ENCODE results near the gene NEUROD2. TPM values are rescaled to one million over a fixed set of nuclear protein-coding genes. Genes with fewer than 3 reads are reported as not detected.

The NEUROD2 gene
- total and polyA plus RNA-seq, 7 donors: 0.23 to 1.2 (median 0.33) TPM; not detected in 4

DNA sequence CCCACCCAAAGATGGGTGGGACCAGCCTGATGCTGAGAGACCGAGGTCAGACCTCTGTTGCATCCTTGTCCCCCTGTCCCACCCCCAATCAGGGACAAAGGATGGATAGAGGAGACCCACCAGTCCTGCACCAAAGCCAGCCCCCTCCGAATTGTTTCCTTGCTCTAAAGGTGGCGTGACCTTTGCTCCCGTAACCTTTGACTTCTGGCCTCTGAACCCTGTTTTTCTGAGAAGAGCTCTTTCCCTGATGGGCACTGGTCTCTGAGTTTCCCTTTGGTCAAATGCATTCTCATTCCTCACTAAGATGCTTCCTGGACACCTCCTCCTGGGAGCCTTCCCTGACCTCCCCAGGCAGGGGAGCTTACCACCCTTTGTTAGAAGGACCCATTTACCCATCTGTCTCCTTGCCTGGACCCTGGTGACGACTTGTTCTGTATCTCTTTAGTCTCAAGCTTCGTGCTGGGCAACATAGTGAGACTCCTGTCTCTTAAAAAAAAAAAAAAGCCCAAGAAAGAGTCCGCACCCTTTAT, 5.3 kb upstream of the NEUROD2 start:
- TF ChIP-seq CTCF (IDR thresholded peaks at IDR 0.05) (no peak), POLR2A (IDR thresholded peaks at IDR 0.05) (no peak), POLR2AphosphoS5 (IDR thresholded peaks at IDR 0.05) (no peak), EP300 (IDR thresholded peaks at IDR 0.05) (no peak)
- no peak overlapping the region for H3K4me3 ChIP-seq
- H3K27me3 ChIP-seq: peaks cover 10 to 54% (median 37%) of the 10 kb centered on the region in 3 donors
- WGBS, 2 donors: 57 to 75% methylated on average over 7 of the region's 7 CpGs
- intact Hi-C loops (cut with DNase I): no loop called here
- H3K36me3 ChIP-seq: no peaks in the 10 kb centered on the region
- H3K4me1 ChIP-seq: peaks cover 0 to 7% (median 6%) of the 10 kb centered on the region in 4 donors
- no peak for DNase-seq
- no peaks in the 10 kb centered on the region for H3K9me3 ChIP-seq
- no peak overlapping the region for H3K27ac ChIP-seq

DNA sequence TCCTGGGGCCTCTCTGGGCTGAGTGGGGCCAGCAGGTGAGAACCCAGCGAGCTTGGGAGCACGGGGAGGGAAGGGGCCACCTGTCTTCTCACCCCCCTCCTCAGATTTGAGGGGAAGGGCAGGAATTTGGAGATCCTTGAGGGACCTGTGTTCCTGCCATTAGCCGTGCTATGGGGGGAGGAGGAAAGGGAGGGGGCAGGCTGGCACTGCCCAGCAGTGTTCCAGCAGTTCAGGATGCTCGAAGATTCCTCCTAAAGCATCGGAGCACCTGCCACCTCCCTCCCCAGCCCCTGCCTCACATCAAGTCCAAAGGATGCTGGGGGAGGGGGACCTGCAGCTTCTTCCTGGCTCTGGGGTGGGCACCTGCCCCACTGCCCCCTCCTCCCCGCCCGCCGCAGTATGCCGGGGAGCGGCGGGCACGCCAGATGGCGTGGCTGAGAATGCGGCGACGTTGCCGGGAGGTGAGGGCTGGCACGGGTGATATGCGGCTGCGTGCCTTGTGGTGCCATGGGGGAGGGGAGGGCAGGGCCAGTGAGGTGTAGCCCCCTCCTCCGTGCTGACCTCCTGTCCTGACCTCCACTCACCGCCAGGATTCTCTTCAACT, 4.7 kb upstream of the NEUROD2 start:
- intact Hi-C loops (cut with DNase I): no loop called here
- no peaks in the 10 kb centered on the region for H3K9me3 ChIP-seq
- H3K27ac ChIP-seq: no peak overlapping the region
- no peak for TF ChIP-seq CTCF (IDR thresholded peaks at IDR 0.05)
- no peak for TF ChIP-seq POLR2AphosphoS5 (IDR thresholded peaks at IDR 0.05)
- no peak for TF ChIP-seq EP300 (IDR thresholded peaks at IDR 0.05)
- TF ChIP-seq POLR2A (IDR thresholded peaks at IDR 0.05): no peak
- WGBS, 2 donors: 45 to 80% methylated on average over 22 of the region's 22 CpGs
- no peak overlapping the region for H3K4me3 ChIP-seq
- DNase-seq: no peak
- peaks cover 0 to 8% (median 6%) of the 10 kb centered on the region in 4 donors for H3K4me1 ChIP-seq
- no peaks in the 10 kb centered on the region for H3K36me3 ChIP-seq
- H3K27me3 ChIP-seq: peaks cover 14 to 60% (median 43%) of the 10 kb centered on the region in 3 donors

- Histone ChIP-seq H3K27me3 (peaks cover 20 to 68% (median 52%) of the 10 kb centered on the region in 3 donors), H3K9me3 (no peaks in the 10 kb centered on the region), H3K36me3 (no peaks in the 10 kb centered on the region), H3K4me3 (no peak overlapping the region), H3K27ac (no peak overlapping the region), H3K4me1 (peaks cover 2 to 13% (median 11%) of the 10 kb centered on the region in 4 donors)
- no peak for TF ChIP-seq EP300 (IDR thresholded peaks at IDR 0.05)
- no peak for TF ChIP-seq CTCF (IDR thresholded peaks at IDR 0.05)
- TF ChIP-seq POLR2A (IDR thresholded peaks at IDR 0.05): no peak
- TF ChIP-seq POLR2AphosphoS5 (IDR thresholded peaks at IDR 0.05): no peak
- intact Hi-C loops (cut with DNase I): no loop called here
- no peak for DNase-seq
- 88 to 89% methylated on average over 9 of the region's 9 CpGs for WGBS, 2 donors
Observed at GRCh38 chr17:39611401-39612112, 3.8 kb upstream of the NEUROD2 start.

GRCh38 chr17:39609416-39610025, 1.8 kb upstream of the NEUROD2 start:
- DNase-seq: no peak
- 87 to 91% methylated on average over 4 of the region's 4 CpGs for WGBS, 2 donors
- intact Hi-C loops (cut with DNase I): no loop called here
- peaks cover 2 to 31% (median 29%) of the 10 kb centered on the region in 4 donors for H3K4me1 ChIP-seq
- no peaks in the 10 kb centered on the region for H3K36me3 ChIP-seq
- peaks cover 39 to 82% (median 65%) of the 10 kb centered on the region in 3 donors for H3K27me3 ChIP-seq
- TF ChIP-seq EP300 (IDR thresholded peaks at IDR 0.05) (no peak), POLR2A (IDR thresholded peaks at IDR 0.05) (no peak), CTCF (IDR thresholded peaks at IDR 0.05) (no peak), POLR2AphosphoS5 (IDR thresholded peaks at IDR 0.05) (no peak)
- H3K9me3 ChIP-seq: no peaks in the 10 kb centered on the region
- H3K27ac ChIP-seq: no peak overlapping the region
- no peak overlapping the region for H3K4me3 ChIP-seq
